ENCODE measurements around the gene UGCG. TPM values are rescaled to one million over a fixed set of nuclear protein-coding genes. Genes with fewer than 3 reads are reported as not detected.

The UGCG gene
- total RNA-seq, 1 experiment from 2014 or later, result 23.3 TPM

- Histone ChIP-seq H4K20me1 (ENCODE audit: control insufficient read depth, insufficient read depth, insufficient read length) (no peaks in the 10 kb centered on the region), H3K4ac (ENCODE audit: low read depth, low read length) (no peak overlapping the region), H3K23me2 (ENCODE audit: insufficient read length, low read depth, low read length, poor library complexity, severe bottlenecking) (no peaks in the 10 kb centered on the region), H3K18ac (ENCODE audit: insufficient read length, low read depth, low read length) (no peak overlapping the region), H4K8ac (replicated peaks; ENCODE audit: insufficient read length, low read depth, low read length) (no peak overlapping the region), H2BK120ac (ENCODE audit: low read depth, low read length, poor library complexity, severe bottlenecking) (no peak overlapping the region), H3K4me2 (ENCODE audit: insufficient read depth, insufficient read length, low read length) (no peak overlapping the region), H3K23ac (ENCODE audit: insufficient read length, low read depth, low read length) (no peak overlapping the region), H3K56ac (ENCODE audit: insufficient read length, low read depth, low read length) (no peak overlapping the region), H3K14ac (ENCODE audit: insufficient read depth, low read length) (no peak overlapping the region), H3K79me1 (ENCODE audit: insufficient read depth, low read depth, low read length, poor library complexity, severe bottlenecking) (peaks cover 3% of the 10 kb centered on the region), H3T11ph (ENCODE audit: low read length) (no peak overlapping the region), H2BK12ac (ENCODE audit: insufficient read length, low read depth, low read length) (no peak overlapping the region), H2AK5ac (ENCODE audit: insufficient read length, low read length) (no peak overlapping the region), H3K9ac (ENCODE audit: extremely low read depth, insufficient read length, low read length) (no peak overlapping the region), H3K79me2 (ENCODE audit: insufficient read depth, low read length) (no peaks in the 10 kb centered on the region; the same call in 1 of the 2 replicates), H3K27ac (ENCODE audit: insufficient read length, low read depth, low read length) (no peak overlapping the region), H3K27me3 (ENCODE audit: insufficient read depth, low read length) (no peaks in the 10 kb centered on the region), H4K5ac (ENCODE audit: insufficient read length, low read depth, low read length) (no peak overlapping the region), H3K9me3 (ENCODE audit: control insufficient read depth, low read depth, low read length) (no peaks in the 10 kb centered on the region), H2BK15ac (ENCODE audit: low read depth, low read length) (no peak overlapping the region), H2BK20ac (ENCODE audit: low read depth, low read length, poor library complexity, severe bottlenecking) (no peak overlapping the region), H2AFZ (ENCODE audit: low read length) (no peak overlapping the region), H2BK5ac (ENCODE audit: insufficient read length, low read length) (no peak overlapping the region), H4K91ac (ENCODE audit: insufficient read length, low read depth, low read length) (no peak overlapping the region), H3K4me1 (ENCODE audit: insufficient read depth, low read length) (no peaks in the 10 kb centered on the region)
- Mint-ChIP-seq H3K4me3 (no peak overlapping the region), H3K27me3 (ENCODE audit: low read depth) (no peaks in the 10 kb centered on the region), H3K27ac (no peak overlapping the region), H3K9me3 (no peaks in the 10 kb centered on the region), H3K36me3 (ENCODE audit: insufficient read depth in 1 of 3, low read depth in 3 of 3) (peaks cover 3 to 30% (median 27%) of the 10 kb centered on the region in 3 experiments; a peak in 6 of 7 replicates), H3K4me1 (no peaks in the 10 kb centered on the region)
- no peak for TF ChIP-seq CTCF (conservative IDR thresholded peaks at IDR 0.05)
- WGBS (ENCODE audit: extremely low coverage, insufficient read length, low lambda C conversion rate), result no CpG with 5 or more reads among the region's 4 CpGs
- DNase-seq, result no peak
Observed at GRCh38 chr9:111919875-111920274, 23.3 kb downstream of the UGCG start.

Data from H9 (cell line).